Smooth muscle cell (in vitro differentiated cells): Measurements from ENCODE around the gene ATP2B2. TPM values are rescaled to one million over a fixed set of nuclear protein-coding genes. Genes with fewer than 3 reads are reported as not detected.

ENCODE experiments used
- DNase-seq: peaks from one replicate; lab custom pipeline; 2025; ENCODE audit not compliant: unreplicated experiment; lab: John Stamatoyannopoulos, UW
- H2AFZ ChIP-seq: fragments of 200-600 bp; sonication (generic); 2 replicates; pipeline ENCODE4 v1.6.0; 2016; ENCODE audit warnings: antibody characterized with exemption, low read depth, mild to moderate bottlenecking
- H3F3A ChIP-seq: fragments of 200-600 bp; sonication (generic); 2 replicates; pipeline ENCODE4 v1.6.0; 2017; ENCODE audit warnings: antibody characterized with exemption, low read depth
- H3K27ac ChIP-seq: fragments of 200-600 bp; sonication (generic); 2 replicates; pipeline ENCODE4 v1.5.1; 2016; ENCODE audit warnings: low read depth, mild to moderate bottlenecking
- H3K27me3 ChIP-seq: fragments of 200-600 bp; sonication (generic); 2 replicates; pipeline ENCODE4 v1.6.1; 2016; ENCODE audit warnings: low read depth, mild to moderate bottlenecking
- H3K36me3 ChIP-seq: fragments of 200-600 bp; sonication (generic); 2 replicates; pipeline ENCODE4 v1.5.1; 2016; ENCODE audit warnings: low read depth
- H3K4me1 ChIP-seq: fragments of 200-600 bp; sonication (generic); 2 replicates; pipeline ENCODE4 v1.5.1; 2016; ENCODE audit warnings: low read depth
- H3K4me2 ChIP-seq: fragments of 200-600 bp; sonication (generic); 2 replicates; pipeline ENCODE4 v1.6.0; 2016; ENCODE audit warnings: mild to moderate bottlenecking
- H3K4me3 ChIP-seq: fragments of 200-600 bp; sonication (generic); 2 replicates; pipeline ENCODE4 v1.5.1; 2016; ENCODE audit warnings: mild to moderate bottlenecking
- H3K79me2 ChIP-seq: fragments of 200-600 bp; sonication (generic); 2 replicates; pipeline ENCODE4 v1.6.0; 2016; ENCODE audit warnings: low read depth, mild to moderate bottlenecking
- H3K9ac ChIP-seq: fragments of 200-600 bp; sonication (generic); 2 replicates; pipeline ENCODE4 v1.6.0; 2016; ENCODE audit warnings: low read depth
- H3K9me3 ChIP-seq: fragments of 200-600 bp; sonication (generic); replicated peaks from 2 replicates; pipeline ENCODE4 v1.5.1; 2016; ENCODE audit warnings: low read depth
- H4K20me1 ChIP-seq: fragments of 200-600 bp; sonication (generic); 2 replicates; pipeline ENCODE4 v1.6.0; 2016; ENCODE audit warnings: low read depth
- WGBS: methylation state at CpG from one replicate; pipeline ENCODE4 v1.1.7; 2016; ENCODE audit warnings: low lambda C conversion rate; 5-methylcytosine and 5-hydroxymethylcytosine counted together
- polyA plus RNA-seq: library from polyadenylated mRNA; unstranded; fragments of >200 nt; fragmentation: Nextera tagmentation; extraction: Ambion mirVana; gene quantifications from 2 replicates; pipeline ENCODE4 v1.2.1, GENCODE V29; 2016
- total RNA-seq: library from RNA; depleted of rRNA; stranded (reverse); fragments of >200 nt; gene quantifications from 2 replicates; pipeline ENCODE4 v1.2.3, GENCODE V29; 2014
- TF ChIP-seq, protein P1 (sequence below): fragments of 200-600 bp; sonication (generic); IDR thresholded peaks from 2 replicates; pipeline ENCODE4 v1.5.1; 2017; ENCODE audit warnings: borderline replicate concordance, mild to moderate bottlenecking, antibody characterized with exemption; ENCODE audit not compliant: insufficient read depth, poor library complexity, severe bottlenecking

Gene ATP2B2
- total and polyA plus RNA-seq, 2 experiments from 2014 or later = not detected

GRCh38 chr3:10350324-10350985 lies 154.9 kb downstream of the ATP2B2 start:
- H3K36me3 ChIP-seq = no peaks in the 10 kb centered on the region
- TF ChIP-seq, protein P1, sequence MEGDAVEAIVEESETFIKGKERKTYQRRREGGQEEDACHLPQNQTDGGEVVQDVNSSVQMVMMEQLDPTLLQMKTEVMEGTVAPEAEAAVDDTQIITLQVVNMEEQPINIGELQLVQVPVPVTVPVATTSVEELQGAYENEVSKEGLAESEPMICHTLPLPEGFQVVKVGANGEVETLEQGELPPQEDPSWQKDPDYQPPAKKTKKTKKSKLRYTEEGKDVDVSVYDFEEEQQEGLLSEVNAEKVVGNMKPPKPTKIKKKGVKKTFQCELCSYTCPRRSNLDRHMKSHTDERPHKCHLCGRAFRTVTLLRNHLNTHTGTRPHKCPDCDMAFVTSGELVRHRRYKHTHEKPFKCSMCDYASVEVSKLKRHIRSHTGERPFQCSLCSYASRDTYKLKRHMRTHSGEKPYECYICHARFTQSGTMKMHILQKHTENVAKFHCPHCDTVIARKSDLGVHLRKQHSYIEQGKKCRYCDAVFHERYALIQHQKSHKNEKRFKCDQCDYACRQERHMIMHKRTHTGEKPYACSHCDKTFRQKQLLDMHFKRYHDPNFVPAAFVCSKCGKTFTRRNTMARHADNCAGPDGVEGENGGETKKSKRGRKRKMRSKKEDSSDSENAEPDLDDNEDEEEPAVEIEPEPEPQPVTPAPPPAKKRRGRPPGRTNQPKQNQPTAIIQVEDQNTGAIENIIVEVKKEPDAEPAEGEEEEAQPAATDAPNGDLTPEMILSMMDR = no peak
- no peak overlapping the region for H3K9ac ChIP-seq
- no peak overlapping the region for H3K27ac ChIP-seq
- H3K4me3 ChIP-seq = no peak overlapping the region
- H3K4me2 ChIP-seq = no peak overlapping the region
- no peaks in the 10 kb centered on the region for H3K79me2 ChIP-seq
- no peak for DNase-seq
- 90% methylated on average over 22 of the region's 22 CpGs for WGBS
- H3K9me3 ChIP-seq = no peaks in the 10 kb centered on the region
- H3K4me1 ChIP-seq = no peaks in the 10 kb centered on the region
- H4K20me1 ChIP-seq = no peaks in the 10 kb centered on the region
- H2AFZ ChIP-seq = no peak overlapping the region
- H3F3A ChIP-seq = no peaks in the 10 kb centered on the region
- H3K27me3 ChIP-seq = no peaks in the 10 kb centered on the region

DNA sequence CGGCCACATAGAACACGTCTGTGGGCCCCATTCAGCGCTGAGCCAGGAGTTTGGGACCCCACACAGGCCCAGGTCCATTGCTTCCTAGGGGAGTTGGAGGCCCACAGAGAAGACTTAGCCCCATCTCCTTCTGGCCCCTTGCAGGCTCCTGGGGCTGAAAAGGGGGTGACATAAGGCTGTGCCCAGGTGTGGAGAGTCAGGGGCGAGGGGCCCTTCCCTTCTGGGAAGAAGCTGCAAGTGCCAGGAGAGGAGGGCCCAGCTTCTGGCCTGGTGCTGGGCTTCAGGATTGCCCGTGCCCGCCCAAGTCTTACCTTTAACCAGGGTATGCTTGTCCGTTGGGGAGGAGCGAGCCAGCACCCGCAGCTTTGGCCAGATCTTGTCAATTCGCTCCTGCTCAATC lies 155.6 kb downstream of the ATP2B2 start:
- H3K4me1 ChIP-seq = no peaks in the 10 kb centered on the region
- no peak overlapping the region for H3K27ac ChIP-seq
- H3K36me3 ChIP-seq = no peaks in the 10 kb centered on the region
- no peaks in the 10 kb centered on the region for H3K79me2 ChIP-seq
- DNase-seq = no peak
- 92% methylated on average over 8 of the region's 10 CpGs for WGBS
- no peak overlapping the region for H3K9ac ChIP-seq
- no peaks in the 10 kb centered on the region for H3K27me3 ChIP-seq
- H3F3A ChIP-seq = no peaks in the 10 kb centered on the region
- no peaks in the 10 kb centered on the region for H4K20me1 ChIP-seq
- H3K4me2 ChIP-seq = no peak overlapping the region
- no peaks in the 10 kb centered on the region for H3K9me3 ChIP-seq
- TF ChIP-seq, protein P1 = no peak
- no peak overlapping the region for H3K4me3 ChIP-seq
- H2AFZ ChIP-seq = no peak overlapping the region

DNA sequence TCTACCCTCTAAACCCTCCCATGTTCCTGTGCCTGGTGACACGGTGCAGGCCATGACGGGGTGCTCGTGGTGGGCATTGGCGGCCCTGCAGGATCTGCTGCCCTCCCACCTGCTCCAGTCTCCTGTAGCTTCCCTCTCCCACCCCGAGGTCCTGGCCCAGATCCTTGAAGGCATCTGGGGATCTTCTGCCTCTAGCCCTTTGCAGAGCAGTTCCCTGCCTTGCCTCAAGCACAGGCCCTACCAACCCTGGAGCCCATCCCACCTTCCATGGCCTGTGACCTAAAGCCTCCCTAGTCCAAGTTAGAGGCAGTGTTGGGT lies 157.0 kb downstream of the ATP2B2 start:
- Histone ChIP-seq H3K9me3 (no peaks in the 10 kb centered on the region), H3K4me1 (no peaks in the 10 kb centered on the region), H3K27me3 (no peaks in the 10 kb centered on the region), H3K36me3 (no peaks in the 10 kb centered on the region), H3K79me2 (no peaks in the 10 kb centered on the region), H2AFZ (no peak overlapping the region), H4K20me1 (no peaks in the 10 kb centered on the region), H3K4me3 (no peak overlapping the region), H3K27ac (no peak overlapping the region), H3K4me2 (no peak overlapping the region), H3F3A (no peaks in the 10 kb centered on the region), H3K9ac (no peak overlapping the region)
- TF ChIP-seq, protein P1 = no peak
- 100% methylated on average over 5 of the region's 5 CpGs for WGBS
- no peak for DNase-seq

GRCh38 chr3:10347648-10348403 lies 157.6 kb downstream of the ATP2B2 start:
- Histone ChIP-seq H3K9ac (no peak overlapping the region), H3K79me2 (no peaks in the 10 kb centered on the region), H3K9me3 (no peaks in the 10 kb centered on the region), H3K4me2 (no peak overlapping the region), H3K4me3 (no peak overlapping the region), H3K4me1 (no peaks in the 10 kb centered on the region), H4K20me1 (no peaks in the 10 kb centered on the region), H2AFZ (no peak overlapping the region), H3K27me3 (no peaks in the 10 kb centered on the region), H3K36me3 (no peaks in the 10 kb centered on the region), H3K27ac (no peak overlapping the region), H3F3A (no peaks in the 10 kb centered on the region)
- DNase-seq = no peak
- TF ChIP-seq, protein P1 = no peak
- WGBS = 77% methylated on average over 13 of the region's 13 CpGs
